HG03097 (cell line): ENCODE data around the gene MEIOB.
A peak's percentile ranks its signal among the peaks of the same experiment; 100 is the strongest.

Experiments
- ATAC-seq: cut with Tn5 transposase; IDR thresholded peaks from one replicate; pipeline ENCODE4 v1.9.1; 2021; ENCODE audit not compliant: unreplicated experiment, low FRiP score

Gene MEIOB

GRCh38 chr16:1832838-1833454, 39.0 kb downstream of the MEIOB start:
- ATAC-seq: no peak

- ATAC-seq: no peak
These were observed 40.5 kb downstream of the MEIOB start for GRCh38 chr16:1831186-1832075.

- ATAC-seq: no peak
These were observed 41.8 kb downstream of the MEIOB start for GRCh38 chr16:1830213-1830612.

GRCh38 chr16:1828645-1829410, 43.1 kb downstream of the MEIOB start:
- no peak for ATAC-seq

DNA sequence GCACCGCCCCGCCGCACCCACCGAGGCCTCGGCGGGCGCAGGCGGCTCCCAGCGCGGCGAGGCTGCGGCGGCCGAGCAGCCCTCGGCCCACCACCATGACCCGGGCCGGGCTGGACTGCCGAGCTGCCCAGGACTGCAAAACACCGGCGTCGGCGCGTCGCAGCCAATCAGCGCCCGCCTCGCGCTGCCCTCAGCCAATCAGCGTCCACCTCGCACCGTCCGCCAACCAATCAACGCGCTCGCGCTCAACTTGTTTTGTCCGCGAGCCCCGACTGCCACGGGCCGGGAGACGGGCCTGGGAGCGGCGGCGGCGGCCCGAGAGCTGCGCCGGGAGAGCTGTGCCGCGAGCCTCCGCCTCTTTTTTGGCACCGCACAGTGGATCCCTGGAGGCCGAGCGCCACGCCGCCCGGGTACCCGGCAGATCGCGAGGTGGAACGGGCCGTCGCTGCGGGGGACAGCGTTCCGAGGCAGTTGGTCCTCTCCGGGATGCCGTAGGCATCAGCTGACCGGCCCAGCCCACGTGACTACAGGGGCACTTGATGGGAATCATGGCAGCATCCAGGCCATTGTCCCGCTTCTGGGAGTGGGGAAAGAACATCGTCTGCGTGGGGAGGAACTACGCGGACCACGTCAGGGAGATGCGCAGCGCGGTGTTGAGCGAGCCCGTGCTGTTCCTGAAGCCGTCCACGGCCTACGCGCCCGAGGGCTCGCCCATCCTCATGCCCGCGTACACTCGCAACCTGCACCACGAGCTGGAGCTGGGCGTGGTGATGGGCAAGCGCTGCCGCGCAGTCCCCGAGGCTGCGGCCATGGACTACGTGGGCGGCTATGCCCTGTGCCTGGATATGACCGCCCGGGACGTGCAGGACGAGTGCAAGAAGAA, 45.0 kb downstream of the MEIOB start, which contains the start of the genes FAHD1 and HAGH:
TSS of gene FAHD1 (plus strand) at position 516 of the 883 bp plus-strand sequence. CDS start at position 549, 33 bp downstream.
TSS of gene HAGH (minus strand) at position 135 of the 883 bp plus-strand sequence. CDS start at position 97, 38 bp downstream.
- peak; percentile 76 for ATAC-seq

- peak; percentile 18 for ATAC-seq
These were observed 45.9 kb downstream of the MEIOB start for GRCh38 chr16:1825864-1826690.

- no peak for ATAC-seq
These were observed 46.5 kb downstream of the MEIOB start for GRCh38 chr16:1825381-1825863.

DNA sequence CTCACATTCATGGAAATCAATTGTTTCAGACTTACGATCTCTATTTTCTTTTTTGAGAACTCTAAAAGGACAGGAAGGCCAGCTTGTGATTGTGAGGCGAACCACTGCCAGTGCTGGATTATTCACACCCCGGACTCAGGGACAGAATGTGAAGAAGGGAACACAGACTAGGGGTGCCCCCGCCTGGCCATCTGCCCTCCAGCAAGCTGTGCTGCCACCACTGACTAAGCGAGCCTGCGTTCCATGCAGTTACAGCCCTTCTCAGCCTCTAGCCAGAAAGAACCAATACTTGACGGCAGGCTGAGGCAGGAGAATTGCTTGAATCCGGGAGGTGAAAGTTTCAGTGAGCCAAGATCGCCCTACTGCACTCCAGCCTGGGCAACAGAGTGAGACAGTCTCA, 48.1 kb downstream of the MEIOB start:
- no peak for ATAC-seq

- no peak for ATAC-seq
These were observed 49.2 kb downstream of the MEIOB start for GRCh38 chr16:1822801-1823200.

GRCh38 chr16:1821861-1822611, 49.9 kb downstream of the MEIOB start:
- ATAC-seq: no peak

DNA sequence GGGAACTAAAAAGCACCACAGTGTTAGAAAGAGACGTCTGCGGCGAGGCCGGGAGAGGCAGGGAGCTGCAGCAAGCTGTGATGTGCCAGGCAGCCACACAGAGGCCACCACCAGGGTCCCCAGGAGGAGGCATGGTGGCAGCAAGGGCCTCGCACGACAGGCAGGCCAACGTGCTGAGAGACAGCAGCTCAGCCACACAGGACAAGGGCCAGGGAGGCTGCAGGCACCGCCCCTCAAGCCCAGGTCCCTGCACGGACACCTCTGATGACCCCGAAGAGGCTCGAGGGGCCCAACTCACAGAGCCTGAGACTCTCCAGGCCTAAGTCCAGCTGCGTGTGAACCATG, 51.0 kb downstream of the MEIOB start:
- no peak for ATAC-seq

- ATAC-seq: no peak
These were observed 51.6 kb downstream of the MEIOB start for GRCh38 chr16:1820096-1820945.

DNA sequence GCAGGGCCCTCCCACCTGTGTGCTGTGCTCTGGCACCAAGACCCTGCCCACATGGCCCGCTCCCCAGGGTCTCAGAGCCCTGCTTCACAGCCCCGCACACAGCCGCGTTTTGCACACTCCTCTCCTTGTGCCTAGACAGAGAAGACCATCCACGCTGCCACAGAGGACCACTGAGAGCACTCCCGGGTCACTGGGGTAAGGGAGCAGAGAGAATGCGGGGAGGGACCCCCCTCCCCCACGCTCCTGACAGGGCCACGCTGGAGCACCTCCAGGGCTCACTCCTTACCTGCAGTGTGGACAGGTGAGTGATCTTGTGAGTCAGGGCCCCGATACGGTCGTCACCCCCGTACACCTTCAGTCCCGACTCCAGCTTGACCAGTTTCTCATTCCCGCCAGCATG, 52.4 kb downstream of the MEIOB start:
- ATAC-seq: no peak

DNA sequence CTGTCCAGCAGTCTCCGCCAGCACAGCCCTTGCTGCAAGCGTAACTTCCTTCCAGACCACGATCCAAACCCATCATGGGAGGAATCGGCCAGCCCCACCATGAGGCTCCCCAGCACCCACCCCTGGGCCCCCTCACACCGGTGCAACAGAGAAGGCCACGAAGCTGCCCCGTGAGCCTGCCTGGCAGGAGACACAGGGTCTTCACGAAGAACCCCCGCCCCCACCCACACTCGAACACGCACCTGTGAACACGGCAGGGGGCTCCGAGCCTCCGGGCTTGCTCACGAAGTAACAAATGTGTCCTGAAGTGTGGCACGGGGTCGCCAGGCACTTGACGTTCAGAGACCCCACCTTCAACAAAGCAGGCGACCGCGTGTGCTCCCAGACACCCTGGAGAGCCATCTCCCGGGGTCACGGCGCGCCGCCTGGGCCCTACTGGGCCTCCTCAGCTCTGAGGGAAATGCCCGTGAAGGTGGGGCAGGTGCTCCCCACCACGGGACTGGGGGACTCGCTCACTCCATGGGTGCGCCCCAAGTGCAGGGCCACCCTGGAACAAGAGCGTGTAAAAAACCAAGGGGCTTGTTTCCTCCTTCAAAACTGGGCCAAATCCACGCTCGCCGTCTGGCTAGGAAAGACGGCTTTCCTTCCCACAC, 53.0 kb downstream of the MEIOB start:
- ATAC-seq: no peak

DNA sequence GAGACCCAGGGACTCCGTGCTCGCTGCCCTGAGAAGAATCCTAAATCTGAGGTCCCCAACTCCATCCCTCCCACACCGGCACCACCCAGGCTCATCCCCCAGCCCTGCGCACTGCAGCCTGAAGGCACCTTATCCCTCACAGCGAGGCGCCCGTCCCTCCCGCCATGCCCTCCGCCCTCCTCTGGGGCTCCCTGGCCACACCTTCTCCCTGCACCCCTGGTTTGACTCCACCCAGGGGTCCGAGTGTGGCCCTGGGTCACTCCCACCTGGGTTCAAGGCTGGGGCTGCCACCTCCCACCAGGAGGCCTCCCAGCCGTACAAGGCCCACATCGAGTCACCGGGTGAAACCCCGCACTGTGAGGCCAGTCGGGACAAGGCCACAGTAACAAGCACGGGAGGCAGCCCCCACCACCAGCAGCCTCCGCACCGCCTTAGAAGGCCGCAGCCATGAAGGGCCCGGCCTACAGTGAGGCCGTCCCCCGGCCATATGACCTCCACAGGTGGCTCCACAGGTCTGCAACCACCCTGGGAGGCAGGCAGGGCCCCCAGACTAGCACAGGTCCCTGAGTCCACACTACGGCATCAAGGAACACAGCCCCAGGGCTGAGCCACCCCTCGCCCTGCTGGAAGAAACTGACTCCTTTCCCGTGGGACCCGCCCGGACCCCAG, 53.6 kb downstream of the MEIOB start:
- ATAC-seq: no peak

DNA sequence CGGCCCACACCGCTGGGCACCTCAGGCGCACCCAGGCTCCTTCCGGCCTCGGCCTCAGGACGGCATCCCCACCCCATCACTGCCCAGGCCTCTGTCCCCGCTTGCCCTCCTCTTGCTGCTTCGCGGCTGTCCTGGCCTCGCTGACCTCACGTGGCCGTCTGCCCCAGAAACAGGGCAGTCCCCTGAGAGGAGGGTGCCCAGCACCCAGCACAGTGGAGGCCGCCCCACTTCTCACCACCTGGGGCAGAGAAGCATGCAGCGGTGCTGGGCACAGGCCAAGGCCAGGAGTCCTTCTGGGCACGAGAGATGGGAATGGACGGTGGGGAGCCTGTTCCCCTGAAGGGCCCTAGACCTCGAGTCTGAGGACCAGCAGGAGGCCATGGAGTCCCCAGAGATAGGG, 54.2 kb downstream of the MEIOB start:
- no peak for ATAC-seq

- ATAC-seq: no peak
These were observed 54.7 kb downstream of the MEIOB start for GRCh38 chr16:1817276-1817589.
